T-helper 22 cell (primary cell): ENCODE measurements around the gene PIGT.
"Not testable (repeated sequence)": the region's sequence is repeated elsewhere in the genome, so short reads cannot be mapped to it uniquely, and the experiment has no call there.

Experiments
- DNase-seq: peaks from one replicate; pipeline ENCODE4 v3.0.0-alpha.2; 2020; ENCODE audit warnings: low read depth

PIGT gene

GRCh38 chr20:45462711-45463509, 47.0 kb downstream of the PIGT start:
- no peak for DNase-seq

- DNase-seq: no peak
Observed at GRCh38 chr20:45463709-45464108, 47.8 kb downstream of the PIGT start.

- DNase-seq: no peak
Observed at GRCh38 chr20:45465491-45466266, 49.7 kb downstream of the PIGT start.

- no peak for DNase-seq
Observed at GRCh38 chr20:45467172-45467571, 51.2 kb downstream of the PIGT start.

GRCh38 chr20:45467861-45468260, 51.9 kb downstream of the PIGT start:
- no peak for DNase-seq

- DNase-seq: no peak
Observed at GRCh38 chr20:45469336-45470261, 53.7 kb downstream of the PIGT start, which contains the start of gene WFDC2. TSS of gene WFDC2 (plus strand) at chr20:45469753. CDS start at chr20:45469782, 29 bp downstream.

GRCh38 chr20:45470262-45470931, 54.5 kb downstream of the PIGT start:
- DNase-seq: no peak

- DNase-seq: no peak
Observed at GRCh38 chr20:45470937-45471336, 55.0 kb downstream of the PIGT start.

- DNase-seq: not testable (repeated sequence)
Observed at GRCh38 chr20:45472286-45472685, 56.3 kb downstream of the PIGT start.
